Thymus (tissue), 11 donors: Measurements from ENCODE around the gene MSN. TPM values are rescaled to one million over a fixed set of nuclear protein-coding genes. Genes with fewer than 3 reads are reported as not detected.
A peak's percentile ranks its signal among the peaks of the same experiment; 100 is the strongest.

ENCODE experiments used
- DNase-seq, 9 donors: peaks; one replicate each; pipeline ENCODE4 v3.0.0-alpha.2; 2013; ENCODE audit warnings: low spot score in 9 of 9, low read depth in 6 of 9, missing footprints in 1 of 9
- H3K27ac ChIP-seq, 2 donors: one replicate each; pipeline ENCODE4 v1.5.1; 2013; ENCODE audit warnings: control low read depth in 1 of 2, low read depth in 1 of 2, low read length in 1 of 2, mild to moderate bottlenecking in 1 of 2, moderate library complexity in 1 of 2
- H3K27me3 ChIP-seq, 2 donors: one replicate each; pipeline ENCODE4 v1.5.1; 2013; ENCODE audit warnings: low read length in 1 of 2; ENCODE audit not compliant: control insufficient read depth in 2 of 2, insufficient read depth in 1 of 2
- H3K36me3 ChIP-seq, 2 donors: one replicate each; pipeline ENCODE4 v1.5.1; 2013; ENCODE audit warnings: low read length in 1 of 2, mild to moderate bottlenecking in 1 of 2, moderate library complexity in 1 of 2; ENCODE audit not compliant: control insufficient read depth in 2 of 2, insufficient read depth in 2 of 2
- H3K4me1 ChIP-seq, 2 donors: one replicate each; pipeline ENCODE4 v1.5.1; 2013; ENCODE audit warnings: low read length in 2 of 2; ENCODE audit not compliant: control insufficient read depth in 2 of 2, insufficient read depth in 2 of 2
- H3K4me3 ChIP-seq, 2 donors: one replicate each; pipeline ENCODE4 v1.5.1; 2013; ENCODE audit warnings: low read length in 2 of 2, control low read depth in 1 of 2, mild to moderate bottlenecking in 1 of 2
- H3K9me3 ChIP-seq, 2 donors: one replicate each; pipeline ENCODE4 v1.5.1; 2013; ENCODE audit warnings: low read length in 1 of 2, mild to moderate bottlenecking in 1 of 2; ENCODE audit not compliant: control insufficient read depth in 2 of 2, insufficient read depth in 1 of 2
- WGBS: extraction: QIAGEN DNeasy Blood & Tissue Kit; methylation state at CpG from one replicate; pipeline ENCODE4 v1.1.7; 2013; 5-methylcytosine and 5-hydroxymethylcytosine counted together
- polyA plus RNA-seq: library from polyadenylated mRNA; stranded (reverse); fragments of 200-250 nt; gene quantifications from one replicate; pipeline ENCODE4 v1.2.3, GENCODE V29; 2013
- total RNA-seq: library from RNA; stranded (reverse); fragments of 120-200 nt; gene quantifications from one replicate; pipeline ENCODE4 v1.2.4, GENCODE V29; 2013
- donor health status: healthy.

MSN gene
- total and polyA plus RNA-seq, 2 donors = 160 to 161 TPM

DNA sequence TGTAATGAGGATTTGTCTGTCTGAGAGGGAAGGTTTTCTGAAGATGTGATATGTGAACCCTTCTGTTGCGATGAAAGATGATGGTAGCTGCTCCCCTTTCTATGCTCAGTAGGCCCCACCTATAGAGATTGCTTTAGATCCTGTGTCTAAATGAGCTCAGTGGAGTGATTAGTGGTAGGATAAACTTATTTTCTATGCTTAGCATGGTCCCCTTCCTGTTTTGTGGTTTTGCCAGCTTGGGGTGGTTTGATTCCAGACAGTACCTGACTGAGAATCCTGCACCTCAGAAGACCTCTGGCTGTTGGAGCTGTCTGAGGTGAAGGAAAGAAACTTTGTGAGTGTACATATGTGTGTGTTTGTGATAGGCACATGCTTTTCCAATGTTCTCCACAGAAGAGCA, 17.7 kb downstream of the MSN start:
- Histone ChIP-seq H3K4me1 (peaks cover 3 to 14% of the 10 kb centered on the region in 2 donors), H3K36me3 (peaks cover 0 to 7% of the 10 kb centered on the region in 2 donors), H3K4me3 (no peak overlapping the region), H3K27ac (no peak overlapping the region), H3K27me3 (no peaks in the 10 kb centered on the region), H3K9me3 (no peaks in the 10 kb centered on the region)
- DNase-seq = no peak
- 76% methylated on average over 1 of the region's 1 CpG for WGBS

- H3K4me1 ChIP-seq = peaks cover 3 to 16% of the 10 kb centered on the region in 2 donors
- H3K4me3 ChIP-seq = no peak overlapping the region
- H3K27ac ChIP-seq = no peak overlapping the region
- DNase-seq = no peak
- no peaks in the 10 kb centered on the region for H3K27me3 ChIP-seq
- no peaks in the 10 kb centered on the region for H3K9me3 ChIP-seq
- peaks cover 0 to 7% of the 10 kb centered on the region in 2 donors for H3K36me3 ChIP-seq
Measured at GRCh38 chrX:65686236-65686635, 18.8 kb downstream of the MSN start.

- H3K27me3 ChIP-seq = no peaks in the 10 kb centered on the region
- no peak overlapping the region for H3K27ac ChIP-seq
- over 99% methylated on average over 3 of the region's 3 CpGs for WGBS
- no peak for DNase-seq
- no peak overlapping the region for H3K4me3 ChIP-seq
- H3K9me3 ChIP-seq = no peaks in the 10 kb centered on the region
- H3K36me3 ChIP-seq = peaks cover 0 to under 1% of the 10 kb centered on the region in 2 donors
- H3K4me1 ChIP-seq = peaks cover 3 to 20% of the 10 kb centered on the region in 2 donors
Measured at GRCh38 chrX:65687367-65687766, 19.9 kb downstream of the MSN start.

DNA sequence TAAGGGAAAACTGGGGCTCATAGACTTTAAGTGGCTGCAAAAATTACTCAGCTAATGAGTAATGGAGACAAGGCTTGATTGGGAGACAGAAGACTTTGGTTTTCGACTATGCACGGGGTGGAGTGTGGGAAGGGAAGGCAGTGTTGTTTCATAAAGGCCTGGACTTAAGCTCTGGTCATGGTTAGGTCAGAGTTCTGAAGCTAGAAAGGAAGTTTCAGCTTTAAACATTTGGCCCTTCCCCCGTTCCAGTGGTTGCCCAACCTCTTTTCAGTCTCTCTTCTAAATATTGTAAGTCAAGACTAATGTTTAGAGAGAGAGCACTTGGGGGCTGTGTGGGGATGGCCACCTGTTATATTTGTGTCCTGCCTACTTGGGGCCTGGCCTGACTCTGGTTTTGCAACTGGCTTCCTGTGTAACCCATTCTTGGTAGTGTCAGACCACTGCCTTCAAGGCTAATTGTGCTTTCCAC, 21.0 kb downstream of the MSN start:
- 79% methylated on average over 3 of the region's 3 CpGs for WGBS
- Histone ChIP-seq H3K36me3 (no peaks in the 10 kb centered on the region), H3K27me3 (no peaks in the 10 kb centered on the region), H3K4me1 (peaks cover 3 to 20% of the 10 kb centered on the region in 2 donors), H3K9me3 (no peaks in the 10 kb centered on the region), H3K27ac (no peak overlapping the region), H3K4me3 (no peak overlapping the region)
- DNase-seq = no peak

- Histone ChIP-seq H3K9me3 (no peaks in the 10 kb centered on the region), H3K4me1 (peaks cover 3 to 19% of the 10 kb centered on the region in 2 donors), H3K27me3 (no peaks in the 10 kb centered on the region), H3K4me3 (no peak overlapping the region), H3K27ac (no peak overlapping the region), H3K36me3 (no peaks in the 10 kb centered on the region)
- 98% methylated on average over 2 of the region's 2 CpGs for WGBS
- no peak for DNase-seq
Measured at GRCh38 chrX:65689377-65689776, 21.9 kb downstream of the MSN start.

DNA sequence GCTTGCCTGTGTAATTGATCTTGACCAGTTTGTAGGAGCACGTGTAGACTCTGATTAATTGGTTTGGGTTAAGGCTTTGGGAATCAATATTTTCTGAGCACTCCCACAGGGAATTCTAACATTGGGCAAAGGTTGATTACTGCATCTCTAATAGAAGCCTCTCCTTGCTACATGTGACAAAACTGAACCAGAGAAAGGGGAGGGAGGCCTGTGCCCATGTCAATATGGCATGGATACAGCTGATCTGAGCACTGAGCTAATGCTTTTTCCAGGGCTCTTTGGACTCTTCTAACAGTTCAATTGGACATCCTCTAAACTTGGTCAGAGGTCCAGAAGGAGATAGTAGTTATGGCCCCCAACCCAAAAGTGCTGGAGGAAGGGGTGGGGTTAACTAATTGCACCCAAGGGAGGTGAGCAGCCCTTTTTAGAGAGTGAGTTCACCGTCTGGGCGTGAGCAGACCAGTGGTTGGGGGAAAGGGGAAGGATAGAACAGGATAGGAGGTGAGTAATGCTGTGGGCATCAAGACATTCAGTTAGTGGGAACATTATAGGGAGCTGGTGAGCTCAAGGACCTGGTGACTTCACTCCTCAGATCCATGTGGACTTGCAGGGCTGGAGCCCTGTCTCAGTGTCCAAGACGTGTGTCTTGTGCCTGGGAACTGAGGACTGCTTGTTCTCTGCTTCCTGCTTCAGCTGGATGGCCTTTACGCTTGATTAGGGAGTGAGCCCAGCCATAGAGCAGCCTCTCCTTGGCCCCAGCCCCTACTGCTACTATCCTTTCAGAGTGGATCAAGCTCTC, 22.8 kb downstream of the MSN start:
- Histone ChIP-seq H3K4me3 (no peak overlapping the region), H3K27me3 (no peaks in the 10 kb centered on the region), H3K27ac (no peak overlapping the region), H3K4me1 (peaks cover 0 to 23% of the 10 kb centered on the region in 2 donors), H3K36me3 (no peaks in the 10 kb centered on the region), H3K9me3 (no peaks in the 10 kb centered on the region)
- 92% methylated on average over 5 of the region's 5 CpGs for WGBS
- no peak for DNase-seq

- Histone ChIP-seq H3K9me3 (no peaks in the 10 kb centered on the region), H3K27me3 (no peaks in the 10 kb centered on the region), H3K4me3 (no peak overlapping the region), H3K36me3 (no peaks in the 10 kb centered on the region), H3K27ac (peak overlapping the region; percentile 52 to 93), H3K4me1 (peaks cover 11 to 54% of the 10 kb centered on the region in 2 donors)
- WGBS = 41% methylated on average over 3 of the region's 3 CpGs
- no peak for DNase-seq
Measured at GRCh38 chrX:65695849-65696449, 28.5 kb downstream of the MSN start.

DNA sequence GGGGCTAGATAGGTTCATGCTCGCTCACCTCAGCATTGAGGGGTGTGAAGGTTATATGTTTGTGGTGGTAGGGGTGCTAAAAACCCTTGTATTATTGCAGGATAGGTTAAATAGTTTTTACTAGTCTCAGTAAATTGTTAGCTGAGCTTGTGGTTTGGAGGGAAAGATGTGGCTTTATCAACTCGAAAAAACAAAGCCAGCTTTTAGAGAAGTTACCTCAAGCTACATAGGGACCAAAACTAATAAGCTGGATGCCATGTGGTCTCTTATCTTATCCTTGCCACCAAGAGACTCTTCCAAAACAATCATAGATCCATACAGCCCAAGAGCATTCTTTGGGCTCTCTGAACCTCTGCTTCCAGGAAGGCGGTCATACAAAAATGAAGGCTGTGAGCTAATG, 29.2 kb downstream of the MSN start:
- Histone ChIP-seq H3K4me1 (peaks cover 11 to 60% of the 10 kb centered on the region in 2 donors), H3K36me3 (peaks cover 0 to 7% of the 10 kb centered on the region in 2 donors), H3K4me3 (no peak overlapping the region), H3K27ac (peak overlapping the region; percentile 91 to 93), H3K27me3 (no peaks in the 10 kb centered on the region), H3K9me3 (no peaks in the 10 kb centered on the region)
- DNase-seq = no peak
- 30% methylated on average over 3 of the region's 3 CpGs for WGBS

DNA sequence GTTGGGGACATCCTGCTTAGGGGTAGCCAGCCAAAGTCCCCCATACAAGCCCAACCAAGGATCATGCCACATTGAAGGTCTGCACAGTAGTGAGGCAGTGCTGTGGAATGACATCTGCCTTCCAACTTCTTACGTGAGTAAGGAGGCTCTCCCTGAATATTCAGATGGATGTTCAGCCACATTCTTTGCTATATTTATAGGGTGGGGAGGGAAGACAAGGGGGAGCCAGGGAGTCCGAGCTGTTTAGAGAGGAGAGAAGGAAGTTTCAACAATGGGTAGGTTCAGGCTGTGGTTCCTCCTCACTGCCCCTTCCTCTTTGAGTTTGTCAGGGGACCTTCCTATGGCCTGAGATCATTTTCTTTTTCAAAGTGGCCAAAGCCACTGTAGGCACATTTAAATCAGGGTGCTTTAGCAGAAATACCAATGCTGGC, 29.8 kb downstream of the MSN start:
- WGBS = 31% methylated on average over 2 of the region's 2 CpGs
- peaks cover 0 to 8% of the 10 kb centered on the region in 2 donors for H3K36me3 ChIP-seq
- DNase-seq = no peak
- peak overlapping the region; percentile 91 to 93 for H3K27ac ChIP-seq
- H3K9me3 ChIP-seq = no peaks in the 10 kb centered on the region
- H3K4me3 ChIP-seq = no peak overlapping the region
- H3K4me1 ChIP-seq = peaks cover 11 to 56% of the 10 kb centered on the region in 2 donors
- no peaks in the 10 kb centered on the region for H3K27me3 ChIP-seq
